ENCODE results near the gene PALM3.

The PALM3 gene

DNA sequence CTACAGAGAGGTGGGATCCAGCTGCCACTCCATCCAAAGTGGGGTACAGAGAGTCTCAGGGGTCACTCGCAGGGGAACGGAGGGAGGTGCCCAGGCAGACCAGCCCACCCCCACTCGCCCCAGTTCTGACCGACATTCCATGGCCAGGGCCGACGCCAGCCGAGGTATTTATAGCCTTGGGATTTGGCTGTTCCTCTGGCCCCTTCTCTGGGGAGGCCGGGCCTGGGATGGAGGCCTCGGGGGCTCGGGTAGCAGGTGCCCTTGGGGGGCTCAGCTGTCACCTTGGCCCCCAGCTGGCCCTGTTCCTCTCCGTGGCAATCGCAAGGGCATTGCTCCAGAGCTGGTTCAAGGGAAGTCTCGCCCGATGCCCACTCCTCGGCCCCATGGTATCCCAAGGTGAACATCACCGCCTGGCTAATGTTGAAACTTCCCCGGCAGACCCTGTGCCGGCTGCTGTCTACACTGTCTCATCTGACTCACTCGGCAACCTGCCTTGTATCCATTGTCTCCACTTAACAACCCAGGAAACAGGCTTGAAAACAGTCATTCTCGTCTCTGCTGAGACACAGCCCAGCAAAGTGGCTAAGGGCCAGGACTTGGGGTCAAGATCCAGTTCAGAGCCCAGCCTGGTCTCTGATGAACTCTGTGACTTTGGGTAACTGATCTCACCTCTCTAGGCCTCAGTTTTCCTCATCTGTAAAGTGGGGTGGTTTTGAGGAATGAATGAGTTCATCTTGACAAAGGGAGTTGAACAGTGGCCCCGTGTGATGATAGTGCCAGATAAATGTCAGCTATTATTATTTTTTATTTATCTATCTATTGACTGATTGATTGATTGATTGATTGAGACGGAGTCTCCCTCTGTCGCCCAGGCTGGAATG lies 45.9 kb upstream of the PALM3 start:
- Histone ChIP-seq H4K20me1 (ENCODE audit: low read depth, low read length) (no peaks in the 10 kb centered on the region), H3K9ac (ENCODE audit: low read length) (no peak overlapping the region), H3K9me2 (replicated peaks; ENCODE audit: insufficient read depth, low read length) (no peaks in the 10 kb centered on the region), H3K4me3 (ENCODE audit: insufficient read depth, low read length, poor library complexity, severe bottlenecking) (no peak overlapping the region), H3K27ac (ENCODE audit: low read depth, low read length) (no peak overlapping the region), H3K27me3 (ENCODE audit: low read length) (no peaks in the 10 kb centered on the region), H3K79me2 (ENCODE audit: insufficient read depth, low read length) (peaks cover 7% of the 10 kb centered on the region; the same call in 1 of the 2 replicates), H3K4me2 (ENCODE audit: low read depth, low read length, poor library complexity, severe bottlenecking) (no peak overlapping the region), H2AFZ (ENCODE audit: low read depth, low read length, severe bottlenecking) (no peak overlapping the region), H3K36me3 (ENCODE audit: low read length) (peaks cover 2% of the 10 kb centered on the region; the same call in 1 of the 2 replicates), H3K9me3 (ENCODE audit: insufficient read depth, low read length) (no peaks in the 10 kb centered on the region), H3F3A (ENCODE audit: insufficient read depth) (peaks cover 3% of the 10 kb centered on the region; the same call in 1 of the 2 replicates)
- TF ChIP-seq, protein P1, sequence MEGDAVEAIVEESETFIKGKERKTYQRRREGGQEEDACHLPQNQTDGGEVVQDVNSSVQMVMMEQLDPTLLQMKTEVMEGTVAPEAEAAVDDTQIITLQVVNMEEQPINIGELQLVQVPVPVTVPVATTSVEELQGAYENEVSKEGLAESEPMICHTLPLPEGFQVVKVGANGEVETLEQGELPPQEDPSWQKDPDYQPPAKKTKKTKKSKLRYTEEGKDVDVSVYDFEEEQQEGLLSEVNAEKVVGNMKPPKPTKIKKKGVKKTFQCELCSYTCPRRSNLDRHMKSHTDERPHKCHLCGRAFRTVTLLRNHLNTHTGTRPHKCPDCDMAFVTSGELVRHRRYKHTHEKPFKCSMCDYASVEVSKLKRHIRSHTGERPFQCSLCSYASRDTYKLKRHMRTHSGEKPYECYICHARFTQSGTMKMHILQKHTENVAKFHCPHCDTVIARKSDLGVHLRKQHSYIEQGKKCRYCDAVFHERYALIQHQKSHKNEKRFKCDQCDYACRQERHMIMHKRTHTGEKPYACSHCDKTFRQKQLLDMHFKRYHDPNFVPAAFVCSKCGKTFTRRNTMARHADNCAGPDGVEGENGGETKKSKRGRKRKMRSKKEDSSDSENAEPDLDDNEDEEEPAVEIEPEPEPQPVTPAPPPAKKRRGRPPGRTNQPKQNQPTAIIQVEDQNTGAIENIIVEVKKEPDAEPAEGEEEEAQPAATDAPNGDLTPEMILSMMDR (IDR thresholded peaks at IDR 0.05; ENCODE audit: insufficient read depth, low read length, poor library complexity, severe bottlenecking): no peak
- no peak for TF ChIP-seq EZH2phosphoT487 (conservative IDR thresholded peaks at IDR 0.05; ENCODE audit: low read length)

DNA sequence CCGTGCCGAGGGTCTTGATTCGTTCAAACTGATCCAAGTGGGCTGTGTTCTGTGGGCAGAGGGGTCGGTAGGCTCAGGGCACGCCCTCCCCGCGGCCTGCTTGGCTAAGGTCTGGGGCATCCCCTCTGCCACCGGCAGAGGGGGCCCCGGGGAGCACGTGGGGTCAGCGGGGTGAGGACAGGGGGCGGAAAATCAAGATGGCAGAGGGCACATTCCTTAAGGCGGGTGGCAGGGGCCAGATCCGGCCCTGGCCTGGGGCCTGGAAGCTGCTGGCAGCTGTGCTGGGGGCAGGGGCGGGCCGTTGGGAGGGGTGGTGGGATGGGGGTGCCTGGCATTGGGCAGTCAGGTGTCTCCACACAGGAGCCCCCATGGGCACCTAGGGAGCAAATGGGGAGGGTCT lies 45.0 kb upstream of the PALM3 start:
- no peaks in the 10 kb centered on the region for H3K9me2 ChIP-seq (replicated peaks; ENCODE audit: insufficient read depth, low read length)
- peaks cover 4% of the 10 kb centered on the region; the same call in 1 of the 2 replicates for H3K79me2 ChIP-seq (ENCODE audit: insufficient read depth, low read length)
- no peak overlapping the region for H3K9ac ChIP-seq (ENCODE audit: low read length)
- H3K36me3 ChIP-seq (ENCODE audit: low read length): peaks cover 2% of the 10 kb centered on the region; the same call in 1 of the 2 replicates
- no peak overlapping the region for H3K4me3 ChIP-seq (ENCODE audit: insufficient read depth, low read length, poor library complexity, severe bottlenecking)
- no peak overlapping the region for H3K4me2 ChIP-seq (ENCODE audit: low read depth, low read length, poor library complexity, severe bottlenecking)
- H3K9me3 ChIP-seq (ENCODE audit: insufficient read depth, low read length): no peaks in the 10 kb centered on the region
- no peak overlapping the region for H2AFZ ChIP-seq (ENCODE audit: low read depth, low read length, severe bottlenecking)
- TF ChIP-seq, protein P1 (IDR thresholded peaks at IDR 0.05; ENCODE audit: insufficient read depth, low read length, poor library complexity, severe bottlenecking): no peak
- no peaks in the 10 kb centered on the region for H3K27me3 ChIP-seq (ENCODE audit: low read length)
- H3F3A ChIP-seq (ENCODE audit: insufficient read depth): peaks cover 3% of the 10 kb centered on the region; the same call in 1 of the 2 replicates
- H4K20me1 ChIP-seq (ENCODE audit: low read depth, low read length): no peaks in the 10 kb centered on the region
- no peak overlapping the region for H3K27ac ChIP-seq (ENCODE audit: low read depth, low read length)

DNA sequence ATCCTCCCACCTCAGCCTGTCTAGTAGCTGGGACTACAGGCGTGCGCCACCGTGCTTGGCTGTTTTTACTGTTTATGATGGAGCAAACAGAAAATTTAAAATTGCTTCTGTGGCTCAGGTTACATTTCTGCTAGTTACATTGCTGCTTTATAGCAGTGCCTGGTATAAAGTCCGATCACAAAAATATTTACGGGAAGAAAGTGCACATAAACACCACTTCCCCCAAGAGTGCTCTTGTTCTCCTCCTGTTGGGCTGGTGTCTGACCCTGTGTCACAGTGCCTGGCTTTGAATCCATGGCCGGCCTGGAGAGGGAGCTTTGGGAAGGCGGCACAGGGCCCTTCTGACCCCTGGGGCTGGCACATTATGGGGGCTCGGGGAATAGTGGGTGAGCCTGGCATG lies 43.8 kb upstream of the PALM3 start:
- H3K9ac ChIP-seq (ENCODE audit: low read length): no peak overlapping the region
- H3K9me2 ChIP-seq (replicated peaks; ENCODE audit: insufficient read depth, low read length): no peaks in the 10 kb centered on the region
- H3K27ac ChIP-seq (ENCODE audit: low read depth, low read length): no peak overlapping the region
- peaks cover 2% of the 10 kb centered on the region; the same call in 1 of the 2 replicates for H3K36me3 ChIP-seq (ENCODE audit: low read length)
- no peak overlapping the region for H2AFZ ChIP-seq (ENCODE audit: low read depth, low read length, severe bottlenecking)
- no peak overlapping the region for H3K4me2 ChIP-seq (ENCODE audit: low read depth, low read length, poor library complexity, severe bottlenecking)
- H3K4me3 ChIP-seq (ENCODE audit: insufficient read depth, low read length, poor library complexity, severe bottlenecking): no peak overlapping the region
- H4K20me1 ChIP-seq (ENCODE audit: low read depth, low read length): no peaks in the 10 kb centered on the region
- no peak for TF ChIP-seq EZH2phosphoT487 (conservative IDR thresholded peaks at IDR 0.05; ENCODE audit: low read length)
- TF ChIP-seq, protein P1 (IDR thresholded peaks at IDR 0.05; ENCODE audit: insufficient read depth, low read length, poor library complexity, severe bottlenecking): no peak
- H3K9me3 ChIP-seq (ENCODE audit: insufficient read depth, low read length): no peaks in the 10 kb centered on the region
- peaks cover 3% of the 10 kb centered on the region; the same call in 1 of the 2 replicates for H3F3A ChIP-seq (ENCODE audit: insufficient read depth)
- H3K79me2 ChIP-seq (ENCODE audit: insufficient read depth, low read length): peaks cover 2% of the 10 kb centered on the region; the same call in 1 of the 2 replicates
- H3K27me3 ChIP-seq (ENCODE audit: low read length): no peaks in the 10 kb centered on the region
